Upper lobe of right lung (tissue), 1 donor: Measurements from ENCODE around the gene HSPA1L. TPM values are rescaled to one million over a fixed set of nuclear protein-coding genes. Genes with fewer than 3 reads are reported as not detected.

Experiments
- ATAC-seq: fragments of 200-7000 bp; cut with Tn5 transposase; one replicate; pipeline ENCODE4 v1.9.1; 2020; ENCODE audit warnings: mild to moderate bottlenecking, moderate library complexity
- DNase-seq: peaks from one replicate; pipeline ENCODE4 v3.0.0-alpha.2; 2020
- H3K27ac ChIP-seq: fragments of 200-600 bp; one replicate; pipeline ENCODE4 v1.8.0; 2022
- H3K27me3 ChIP-seq: fragments of 200-600 bp; one replicate; pipeline ENCODE4 v1.8.0; 2022; ENCODE audit warnings: mild to moderate bottlenecking
- H3K36me3 ChIP-seq: fragments of 200-600 bp; one replicate; pipeline ENCODE4 v1.8.0; 2022
- H3K4me1 ChIP-seq: fragments of 200-600 bp; one replicate; pipeline ENCODE4 v1.8.0; 2022
- H3K4me3 ChIP-seq: fragments of 200-600 bp; one replicate; pipeline ENCODE4 v1.8.0; 2022; ENCODE audit warnings: mild to moderate bottlenecking
- H3K9me3 ChIP-seq: fragments of 200-600 bp; one replicate; pipeline ENCODE4 v1.8.0; 2022
- intact Hi-C: fragments of 100-400 bp; cut with DNase I; formaldehyde crosslinking; loops from one replicate; pipeline ENCODE4 v1.11.0; 2022
- total RNA-seq: library from RNA; stranded (reverse); fragmentation: NEBNext Ultra II Directional; extraction: Animal tissue kit (Norgen Biotek cat#: 25700); gene quantifications from one replicate; pipeline ENCODE4 v1.2.1, GENCODE V29; 2021
- TF ChIP-seq, protein P1 (sequence below): fragments of 200-600 bp; IDR thresholded peaks from one replicate; pipeline ENCODE4 v1.8.0; 2022; ENCODE audit warnings: antibody characterized with exemption
- donor health status: DM: no; HTN: yes; CAD: no; lungs with severe emphysema.

Gene HSPA1L
- total RNA-seq, 1 donor from 2014 or later, result 2.0 TPM

GRCh38 chr6:31784098-31784925 lies 30.8 kb downstream of the HSPA1L start:
- H3K27ac ChIP-seq, result no peak overlapping the region
- H3K4me1 ChIP-seq, result no peaks in the 10 kb centered on the region
- intact Hi-C loops, result no loop called here
- no peak for DNase-seq
- no peaks in the 10 kb centered on the region for H3K27me3 ChIP-seq
- TF ChIP-seq, protein P1, sequence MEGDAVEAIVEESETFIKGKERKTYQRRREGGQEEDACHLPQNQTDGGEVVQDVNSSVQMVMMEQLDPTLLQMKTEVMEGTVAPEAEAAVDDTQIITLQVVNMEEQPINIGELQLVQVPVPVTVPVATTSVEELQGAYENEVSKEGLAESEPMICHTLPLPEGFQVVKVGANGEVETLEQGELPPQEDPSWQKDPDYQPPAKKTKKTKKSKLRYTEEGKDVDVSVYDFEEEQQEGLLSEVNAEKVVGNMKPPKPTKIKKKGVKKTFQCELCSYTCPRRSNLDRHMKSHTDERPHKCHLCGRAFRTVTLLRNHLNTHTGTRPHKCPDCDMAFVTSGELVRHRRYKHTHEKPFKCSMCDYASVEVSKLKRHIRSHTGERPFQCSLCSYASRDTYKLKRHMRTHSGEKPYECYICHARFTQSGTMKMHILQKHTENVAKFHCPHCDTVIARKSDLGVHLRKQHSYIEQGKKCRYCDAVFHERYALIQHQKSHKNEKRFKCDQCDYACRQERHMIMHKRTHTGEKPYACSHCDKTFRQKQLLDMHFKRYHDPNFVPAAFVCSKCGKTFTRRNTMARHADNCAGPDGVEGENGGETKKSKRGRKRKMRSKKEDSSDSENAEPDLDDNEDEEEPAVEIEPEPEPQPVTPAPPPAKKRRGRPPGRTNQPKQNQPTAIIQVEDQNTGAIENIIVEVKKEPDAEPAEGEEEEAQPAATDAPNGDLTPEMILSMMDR, result no peak
- no peaks in the 10 kb centered on the region for H3K9me3 ChIP-seq
- no peak for ATAC-seq
- peaks cover 66% of the 10 kb centered on the region for H3K36me3 ChIP-seq
- H3K4me3 ChIP-seq, result no peak overlapping the region

GRCh38 chr6:31782126-31782855 lies 32.8 kb downstream of the HSPA1L start:
- peaks cover 2% of the 10 kb centered on the region for H3K4me1 ChIP-seq
- H3K36me3 ChIP-seq, result peaks cover 70% of the 10 kb centered on the region
- H3K4me3 ChIP-seq, result no peak overlapping the region
- DNase-seq, result no peak
- H3K9me3 ChIP-seq, result no peaks in the 10 kb centered on the region
- intact Hi-C loops, result no loop called here
- H3K27me3 ChIP-seq, result no peaks in the 10 kb centered on the region
- TF ChIP-seq, protein P1, result no peak
- no peak for ATAC-seq
- no peak overlapping the region for H3K27ac ChIP-seq

GRCh38 chr6:31781244-31782125 lies 33.6 kb downstream of the HSPA1L start:
- no peak overlapping the region for H3K4me3 ChIP-seq
- no peaks in the 10 kb centered on the region for H3K9me3 ChIP-seq
- ATAC-seq, result no peak
- no peak overlapping the region for H3K27ac ChIP-seq
- TF ChIP-seq, protein P1, result no peak
- intact Hi-C loops, result no loop called here
- H3K27me3 ChIP-seq, result no peaks in the 10 kb centered on the region
- DNase-seq, result no peak
- H3K36me3 ChIP-seq, result peaks cover 69% of the 10 kb centered on the region
- H3K4me1 ChIP-seq, result peaks cover 10% of the 10 kb centered on the region

GRCh38 chr6:31780507-31781243 lies 34.4 kb downstream of the HSPA1L start:
- Histone ChIP-seq H3K4me1 (peaks cover 11% of the 10 kb centered on the region), H3K9me3 (no peaks in the 10 kb centered on the region), H3K27ac (no peak overlapping the region), H3K27me3 (no peaks in the 10 kb centered on the region), H3K36me3 (peaks cover 69% of the 10 kb centered on the region), H3K4me3 (no peak overlapping the region)
- intact Hi-C loops, result no loop called here
- DNase-seq, result no peak
- ATAC-seq, result no peak
- TF ChIP-seq, protein P1, result no peak

- no peak for DNase-seq
- Histone ChIP-seq H3K27ac (no peak overlapping the region), H3K27me3 (no peaks in the 10 kb centered on the region), H3K9me3 (no peaks in the 10 kb centered on the region), H3K4me3 (no peak overlapping the region), H3K4me1 (peaks cover 11% of the 10 kb centered on the region), H3K36me3 (peaks cover 63% of the 10 kb centered on the region)
- ATAC-seq, result no peak
- intact Hi-C loops, result no loop called here
- TF ChIP-seq, protein P1, result no peak
These were observed 35.2 kb downstream of the HSPA1L start for GRCh38 chr6:31779908-31780307.
